ENCODE data around the gene SATL1. TPM values are rescaled to one million over a fixed set of nuclear protein-coding genes. Genes with fewer than 3 reads are reported as not detected.
"Not testable (repeated sequence)": the region's sequence is repeated elsewhere in the genome, so short reads cannot be mapped to it uniquely, and the experiment has no call there.

SATL1 gene, protein sequence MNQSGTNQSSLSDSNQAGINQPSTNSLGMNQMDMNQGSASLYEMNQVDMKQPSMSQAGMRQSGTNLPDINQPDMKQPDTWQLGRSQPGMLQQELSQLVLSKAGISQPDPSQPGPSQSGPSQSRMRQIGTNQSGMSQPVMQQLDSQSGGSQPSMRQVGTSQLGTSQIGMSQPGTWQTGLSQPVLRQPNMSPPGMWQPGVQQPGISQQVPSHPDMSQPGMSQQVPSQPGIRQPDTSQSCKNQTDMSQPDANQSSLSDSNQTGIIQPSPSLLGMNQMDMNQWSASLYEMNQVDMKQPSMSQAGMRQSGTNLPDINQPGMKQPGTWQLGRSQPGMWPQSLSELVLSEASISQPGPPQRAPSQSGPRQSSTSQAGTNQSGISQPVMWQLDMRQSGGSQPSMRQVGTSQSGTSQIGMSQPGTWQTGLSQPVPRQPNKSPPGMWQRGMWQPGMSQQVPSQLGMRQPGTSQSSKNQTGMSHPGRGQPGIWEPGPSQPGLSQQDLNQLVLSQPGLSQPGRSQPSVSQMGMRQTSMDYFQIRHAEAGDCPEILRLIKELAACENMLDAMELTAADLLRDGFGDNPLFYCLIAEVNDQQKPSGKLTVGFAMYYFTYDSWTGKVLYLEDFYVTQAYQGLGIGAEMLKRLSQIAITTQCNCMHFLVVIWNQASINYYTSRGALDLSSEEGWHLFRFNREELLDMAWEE
- total RNA-seq (under 1 TPM in 3 of 4 donors, not detected in 1; 0.09 to 0.18 (median 0.14) TPM), polyA plus RNA-seq (0.14 TPM)
- long read RNA-seq, donor 1, result 0 reads
- long read RNA-seq, donor 2, result 0 reads
- long read RNA-seq, donor 3, partial matches to known transcripts, result 0 of 2 reads
- long read RNA-seq, donor 3, other reads (novel, unspliced or antisense), result 2 of 2 reads
- long read RNA-seq, donor 4, result 0 reads

DNA sequence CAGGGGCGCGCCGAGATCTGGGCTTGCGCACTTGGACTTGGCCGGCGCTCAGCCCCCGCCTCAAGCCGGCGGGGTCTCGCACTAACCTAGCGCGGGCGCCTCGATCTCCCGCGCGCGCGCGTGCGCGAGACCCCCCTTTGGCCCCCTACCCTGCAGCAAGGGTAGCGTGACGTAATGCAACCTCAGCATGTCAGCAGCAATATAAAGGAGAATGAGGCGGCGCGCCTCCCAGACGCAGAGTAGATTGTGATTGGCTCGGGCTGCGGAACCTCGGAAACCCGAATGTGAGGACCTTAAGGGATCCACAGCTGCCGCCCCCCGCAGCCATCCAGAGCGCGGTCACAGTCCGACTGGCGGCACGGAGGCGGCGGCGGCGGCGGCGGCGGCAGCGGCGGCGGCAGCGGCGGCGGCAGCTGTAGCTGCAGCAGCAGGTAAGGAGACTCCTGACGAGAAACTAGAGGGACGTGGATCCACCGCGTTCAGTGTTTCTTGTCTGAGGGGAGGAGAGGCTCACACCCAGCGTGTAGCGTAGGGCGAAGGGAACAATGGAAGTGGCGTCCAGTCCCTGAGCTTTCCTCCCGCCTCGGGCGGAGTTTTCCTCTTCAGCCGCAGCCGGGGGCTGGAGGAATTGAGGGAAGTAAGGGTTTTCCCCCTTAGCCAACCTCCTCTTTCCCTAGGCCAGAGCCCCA is at the start of gene SATL1, which contains the start of gene ZNF711:
SATL1 (minus strand) TSS at position 19 of the 689 bp plus-strand sequence. CDS start 134,811 bp downstream, outside the sequence.
ZNF711 (plus strand) TSS at position 231 of the 689 bp plus-strand sequence. CDS start 3,582 bp downstream, outside the sequence.
- no peaks in the 10 kb centered on the region for H3K27me3 ChIP-seq (ENCODE audit: control insufficient read depth, insufficient read depth)
- under 1% methylated on average over 63 of the region's 65 CpGs for WGBS
- H3K27ac ChIP-seq (ENCODE audit: low read length), result peak within 1 kb of the TSS; percentile 9
- ATAC-seq (peak; percentile 91 to 92), DNase-seq (peak; percentile 55 to 76 (median 73))
- intact Hi-C loops (cut with DNase I), result no loop called here
- H3K4me3 ChIP-seq (ENCODE audit: low read length), result peak within 1 kb of the TSS; percentile 78
- no peaks in the 10 kb centered on the region for H3K9me3 ChIP-seq (ENCODE audit: control insufficient read depth, low read length)
- H3K4me1 ChIP-seq (ENCODE audit: control insufficient read depth, insufficient read depth, low read length), result no peaks in the 10 kb centered on the region

DNA sequence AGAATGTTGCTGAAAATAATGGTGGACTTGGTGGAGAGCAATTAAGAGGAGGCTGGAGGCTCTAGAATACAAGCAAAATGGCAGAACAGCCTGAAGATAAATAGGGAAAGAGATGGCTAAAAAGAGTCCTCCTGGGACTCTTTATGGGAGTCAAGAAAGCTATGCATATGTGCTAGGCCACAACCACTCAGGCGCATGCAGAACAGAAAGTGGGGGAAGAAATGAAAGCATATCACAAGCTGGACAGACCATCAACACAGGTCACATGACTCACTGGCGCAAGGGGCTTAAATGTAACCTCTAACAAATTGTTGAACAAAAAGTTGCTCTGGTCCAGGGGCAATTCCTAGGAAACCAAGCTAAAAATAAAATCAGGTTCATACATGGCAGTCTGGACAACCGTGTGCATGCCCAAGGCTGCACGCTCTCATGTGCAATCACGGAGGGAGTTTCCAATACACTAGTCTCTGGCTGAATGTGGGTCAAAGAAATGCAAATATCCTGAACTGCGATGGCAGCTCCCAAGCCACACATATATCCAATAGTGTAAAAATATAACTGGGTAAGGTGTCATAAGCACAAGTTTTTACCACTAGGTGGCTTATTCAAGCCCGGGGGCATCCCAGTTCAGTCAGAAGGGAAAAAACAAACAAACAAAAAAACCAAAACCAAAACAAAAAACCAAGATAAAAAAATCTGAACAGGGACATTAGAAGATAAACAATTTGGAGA is 45.6 kb upstream of the SATL1 start:
- no peak overlapping the region for H3K4me3 ChIP-seq (ENCODE audit: low read length)
- intact Hi-C loops (cut with DNase I), result no loop called here
- H3K27me3 ChIP-seq (ENCODE audit: control insufficient read depth, insufficient read depth), result no peaks in the 10 kb centered on the region
- H3K4me1 ChIP-seq (ENCODE audit: control insufficient read depth, insufficient read depth, low read length), result no peaks in the 10 kb centered on the region
- no peak for ATAC-seq
- DNase-seq, result no peak
- WGBS, result 94% methylated on average over 7 of the region's 7 CpGs
- H3K27ac ChIP-seq (ENCODE audit: low read length), result no peak overlapping the region
- no peaks in the 10 kb centered on the region for H3K9me3 ChIP-seq (ENCODE audit: control insufficient read depth, low read length)

DNA sequence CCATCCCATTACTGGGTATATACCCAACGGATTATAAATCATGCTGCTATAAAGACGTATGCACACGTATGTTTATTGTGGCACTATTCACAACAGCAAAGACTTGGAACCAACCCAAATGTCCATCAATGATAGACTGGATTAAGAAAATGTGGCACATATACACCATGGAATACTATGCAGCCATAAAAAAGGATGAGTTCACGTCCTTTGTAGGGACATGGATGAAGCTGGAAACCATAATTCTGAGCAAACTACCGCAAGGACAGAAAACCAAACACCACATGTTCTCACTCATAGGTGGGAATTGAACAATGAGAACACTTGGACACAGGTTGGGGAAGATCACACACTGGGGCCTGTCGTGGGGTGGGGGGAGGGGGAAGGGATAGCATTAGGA is 41.7 kb upstream of the SATL1 start:
- 93% methylated on average over 6 of the region's 6 CpGs for WGBS
- H3K4me1 ChIP-seq (ENCODE audit: control insufficient read depth, insufficient read depth, low read length); intact Hi-C loops (cut with DNase I); H3K9me3 ChIP-seq (ENCODE audit: control insufficient read depth, low read length); ATAC-seq; H3K27me3 ChIP-seq (ENCODE audit: control insufficient read depth, insufficient read depth); DNase-seq; H3K27ac ChIP-seq (ENCODE audit: low read length); H3K4me3 ChIP-seq (ENCODE audit: low read length): not testable (repeated sequence)

DNA sequence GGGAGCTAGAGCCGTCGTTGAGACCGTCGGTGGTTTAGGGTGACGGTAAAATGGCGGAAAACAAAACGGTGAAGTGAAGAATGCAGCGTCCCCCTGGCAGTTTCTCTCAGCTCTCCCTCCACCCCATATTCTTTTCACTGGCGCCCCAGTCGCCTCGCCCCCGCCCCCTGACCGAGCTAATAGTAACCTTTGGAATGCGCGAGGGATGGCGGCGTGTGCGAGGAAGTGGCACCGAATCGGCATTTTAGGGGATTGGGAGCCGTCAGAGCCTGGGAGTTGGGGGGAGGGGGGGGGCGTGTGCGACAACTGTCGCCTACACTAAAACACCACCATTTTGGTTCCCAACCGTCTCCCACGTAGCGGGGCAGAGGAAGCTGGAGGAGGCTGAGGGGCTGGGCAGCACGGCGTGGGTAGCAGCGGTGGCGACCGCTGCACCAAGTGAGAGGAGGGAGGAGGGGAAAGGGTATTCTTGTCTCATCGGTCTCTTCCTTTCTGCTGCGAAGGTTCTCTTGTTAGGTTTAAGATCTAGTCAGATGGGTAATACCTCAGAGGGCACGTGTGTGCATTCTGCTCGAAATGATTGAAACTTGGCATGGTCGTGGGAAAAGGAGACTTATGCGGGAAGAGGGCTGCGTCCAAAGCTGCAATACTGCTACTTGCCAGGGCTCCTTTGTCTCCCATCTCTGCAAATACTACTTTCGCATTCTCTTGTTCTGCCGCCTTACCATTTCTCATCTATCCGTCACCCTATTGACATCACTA is 1.1 kb upstream of the SATL1 start:
- under 1% methylated on average over 42 of the region's 42 CpGs for WGBS
- ATAC-seq, result peak; percentile 68 to 70
- Histone ChIP-seq H3K27me3 (ENCODE audit: control insufficient read depth, insufficient read depth) (no peaks in the 10 kb centered on the region), H3K4me1 (ENCODE audit: control insufficient read depth, insufficient read depth, low read length) (no peaks in the 10 kb centered on the region), H3K9me3 (ENCODE audit: control insufficient read depth, low read length) (no peaks in the 10 kb centered on the region), H3K27ac (ENCODE audit: low read length) (peak overlapping the region; percentile 9), H3K4me3 (ENCODE audit: low read length) (peak overlapping the region; percentile 78)
- intact Hi-C loops (cut with DNase I), result no loop called here
- DNase-seq, result peak; percentile 13 to 40 (median 34)

DNA sequence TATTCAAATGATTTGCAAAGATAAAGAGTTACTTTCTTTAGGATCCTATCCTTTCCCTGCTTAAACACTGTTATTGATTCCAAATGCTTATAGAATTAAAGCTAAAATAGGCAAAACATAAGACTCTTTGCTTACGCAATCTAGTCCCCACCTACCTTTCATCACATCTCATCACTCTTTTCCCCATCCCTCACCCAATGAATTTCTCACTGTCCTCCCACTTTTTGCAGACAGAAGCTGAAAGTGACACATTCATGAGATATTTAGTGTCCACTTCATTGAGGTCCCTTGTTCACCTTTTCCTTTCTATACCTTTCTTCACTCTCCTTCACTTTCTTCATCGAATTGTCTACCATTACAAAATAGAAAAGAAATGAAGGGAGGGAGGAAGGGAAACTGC is 424 bp downstream of the SATL1 start:
- DNase-seq (no peak), ATAC-seq (no peak)
- Histone ChIP-seq H3K27me3 (ENCODE audit: control insufficient read depth, insufficient read depth) (no peaks in the 10 kb centered on the region), H3K9me3 (ENCODE audit: control insufficient read depth, low read length) (no peaks in the 10 kb centered on the region), H3K4me1 (ENCODE audit: control insufficient read depth, insufficient read depth, low read length) (no peaks in the 10 kb centered on the region), H3K4me3 (ENCODE audit: low read length) (no peak overlapping the region), H3K27ac (ENCODE audit: low read length) (no peak overlapping the region)
- intact Hi-C loops (cut with DNase I), result no loop called here
- WGBS, result 16% methylated on average over 2 of the region's 2 CpGs

DNA sequence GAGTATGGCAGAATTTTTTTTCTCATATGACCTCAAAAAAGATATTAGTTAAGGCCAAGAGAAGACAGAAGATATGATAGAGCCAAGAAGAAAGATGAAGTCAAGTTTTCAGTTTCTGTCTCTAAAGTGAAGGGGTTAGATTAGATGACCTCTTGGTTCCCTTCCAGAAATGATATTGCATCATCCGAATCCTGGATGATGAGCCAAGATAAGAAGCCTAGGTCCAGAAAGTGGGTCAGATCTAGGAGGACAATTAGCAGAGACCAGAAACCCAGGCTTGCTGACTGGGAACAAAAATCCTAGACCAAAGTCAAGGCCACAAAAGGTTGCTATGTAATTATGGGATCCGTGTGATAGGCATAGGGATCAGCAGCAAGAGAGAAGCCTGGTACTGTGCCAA is 20.2 kb downstream of the SATL1 start:
- H3K27me3 ChIP-seq (ENCODE audit: control insufficient read depth, insufficient read depth), result no peaks in the 10 kb centered on the region
- intact Hi-C loops (cut with DNase I), result no loop called here
- WGBS, result 45% methylated on average over 2 of the region's 2 CpGs

DNA sequence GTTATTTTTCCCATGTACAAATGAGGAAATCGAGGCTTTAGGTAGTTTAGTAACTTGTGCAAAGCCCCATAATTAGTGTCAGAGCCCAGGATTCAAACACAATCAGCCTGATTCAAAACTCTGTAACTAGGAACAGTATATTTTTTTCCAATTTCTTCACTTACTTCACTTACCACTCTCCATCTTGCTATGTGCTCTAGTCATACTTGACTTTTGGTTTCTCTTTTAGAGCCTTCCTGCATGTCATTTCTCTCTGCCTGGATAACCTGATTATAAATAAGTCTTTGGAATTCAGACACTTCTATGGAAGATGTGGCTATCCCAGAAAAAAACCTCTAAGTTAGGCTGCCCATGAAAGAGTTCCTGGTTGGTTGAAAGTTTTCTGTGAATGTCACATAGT is 22.2 kb downstream of the SATL1 start:
- Histone ChIP-seq H3K9me3 (ENCODE audit: control insufficient read depth, low read length) (no peaks in the 10 kb centered on the region), H3K27ac (ENCODE audit: low read length) (no peak overlapping the region), H3K27me3 (ENCODE audit: control insufficient read depth, insufficient read depth) (no peaks in the 10 kb centered on the region), H3K4me3 (ENCODE audit: low read length) (no peak overlapping the region), H3K4me1 (ENCODE audit: control insufficient read depth, insufficient read depth, low read length) (no peaks in the 10 kb centered on the region)
- intact Hi-C loops (cut with DNase I), result no loop called here
- 74% methylated on average over 1 of the region's 1 CpG for WGBS
- ATAC-seq, result no peak
- DNase-seq, result no peak

More for the DNA sequence above, 20.2 kb downstream of the SATL1 start:
- Histone ChIP-seq H3K27ac (ENCODE audit: low read length) (no peak overlapping the region), H3K9me3 (ENCODE audit: control insufficient read depth, low read length) (no peaks in the 10 kb centered on the region), H3K4me1 (ENCODE audit: control insufficient read depth, insufficient read depth, low read length) (no peaks in the 10 kb centered on the region), H3K4me3 (ENCODE audit: low read length) (no peak overlapping the region)
- DNase-seq, result no peak
- no peak for ATAC-seq

DNA sequence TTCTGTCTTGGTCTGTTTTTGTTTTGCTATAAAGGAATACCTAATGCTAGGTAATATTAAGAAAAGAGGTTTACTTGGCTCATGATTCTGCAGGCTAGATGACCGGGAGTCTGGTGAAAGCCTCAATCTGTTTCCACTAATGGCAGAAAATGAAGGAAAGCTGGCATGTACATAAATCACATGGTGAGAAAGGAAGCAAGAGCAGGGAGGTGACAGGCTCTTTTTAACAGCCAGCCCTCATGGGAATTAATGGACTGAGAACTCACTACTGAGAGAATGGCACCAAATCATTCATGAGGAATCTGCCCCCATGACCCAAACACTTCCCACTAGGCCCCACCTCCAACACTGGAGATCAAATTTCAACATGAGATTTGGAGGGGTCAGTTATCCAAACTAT is 27.6 kb downstream of the SATL1 start:
- H3K27me3 ChIP-seq (ENCODE audit: control insufficient read depth, insufficient read depth), result no peaks in the 10 kb centered on the region
- no peaks in the 10 kb centered on the region for H3K4me1 ChIP-seq (ENCODE audit: control insufficient read depth, insufficient read depth, low read length)
- H3K9me3 ChIP-seq (ENCODE audit: control insufficient read depth, low read length), result no peaks in the 10 kb centered on the region
- H3K4me3 ChIP-seq (ENCODE audit: low read length), result no peak overlapping the region
- ATAC-seq (no peak), DNase-seq (no peak)
- intact Hi-C loops (cut with DNase I), result no loop called here
- H3K27ac ChIP-seq (ENCODE audit: low read length), result no peak overlapping the region
- WGBS, result 69% methylated on average over 1 of the region's 1 CpG

DNA sequence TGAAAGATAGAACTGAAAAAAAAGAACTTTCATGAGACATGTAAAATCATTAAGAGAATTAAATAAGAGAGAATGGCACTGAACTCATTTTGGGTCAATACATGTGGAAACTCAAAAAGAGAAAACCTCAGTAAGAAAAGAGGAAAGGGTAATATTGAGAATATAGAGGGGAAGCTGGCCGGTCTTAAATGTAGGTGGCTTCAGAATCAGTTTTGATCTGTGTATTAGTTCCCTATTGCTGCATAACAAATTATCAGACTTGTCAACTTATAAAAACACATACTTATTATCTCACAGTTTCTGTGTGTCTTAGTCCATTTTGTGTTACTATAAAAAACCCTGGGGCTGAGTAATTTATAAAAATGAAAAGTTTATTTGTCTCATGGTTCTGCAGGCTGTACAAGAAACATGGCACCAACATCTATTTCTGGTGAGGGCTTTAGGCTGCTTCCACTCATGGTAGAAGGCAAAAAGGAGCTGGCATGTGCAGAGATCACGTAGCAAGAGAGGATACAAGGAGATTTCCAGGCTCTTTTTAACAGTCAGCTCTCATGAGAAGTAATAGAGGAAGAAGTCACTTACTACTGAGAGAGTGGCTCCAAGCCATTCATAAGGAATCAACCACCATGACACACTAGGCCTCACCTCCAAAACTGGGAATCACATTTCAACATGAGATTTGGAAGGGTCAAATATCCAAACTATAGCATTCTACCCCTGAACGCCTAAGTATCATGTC is 29.6 kb downstream of the SATL1 start:
- H3K4me1 ChIP-seq (ENCODE audit: control insufficient read depth, insufficient read depth, low read length), result no peaks in the 10 kb centered on the region
- no peak overlapping the region for H3K4me3 ChIP-seq (ENCODE audit: low read length)
- no peak for DNase-seq
- no peaks in the 10 kb centered on the region for H3K27me3 ChIP-seq (ENCODE audit: control insufficient read depth, insufficient read depth)
- WGBS, result 79% methylated on average over 3 of the region's 3 CpGs
- H3K27ac ChIP-seq (ENCODE audit: low read length), result no peak overlapping the region
- intact Hi-C loops (cut with DNase I), result no loop called here
- no peaks in the 10 kb centered on the region for H3K9me3 ChIP-seq (ENCODE audit: control insufficient read depth, low read length)
- no peak for ATAC-seq
